ENCODE results near the gene SF3B1.
"Not testable (repeated sequence)": the region's sequence is repeated elsewhere in the genome, so short reads cannot be mapped to it uniquely, and the experiment has no call there.

SF3B1 gene

GRCh38 chr2:197378086-197378485 lies 56.7 kb downstream of the SF3B1 start:
- DNase-seq, result no peak

- no peak for DNase-seq
Observed at GRCh38 chr2:197377670-197378069, 57.2 kb downstream of the SF3B1 start.

- no peak for DNase-seq
Observed at GRCh38 chr2:197372592-197372991, 62.2 kb downstream of the SF3B1 start.

GRCh38 chr2:197370664-197371063 lies 64.2 kb downstream of the SF3B1 start:
- not testable (repeated sequence) for DNase-seq

GRCh38 chr2:197369933-197370320 lies 64.9 kb downstream of the SF3B1 start:
- DNase-seq, result no peak

GRCh38 chr2:197369228-197369932 lies 65.4 kb downstream of the SF3B1 start:
- DNase-seq, result no peak

- no peak for DNase-seq
Observed at GRCh38 chr2:197368412-197368811, 66.4 kb downstream of the SF3B1 start.

GRCh38 chr2:197363998-197364397 lies 70.8 kb downstream of the SF3B1 start:
- no peak for DNase-seq

- DNase-seq, result peak; percentile 37
Observed at GRCh38 chr2:197360744-197361156, 74.1 kb downstream of the SF3B1 start.

- DNase-seq, result no peak
Observed at GRCh38 chr2:197359859-197360258, 75.0 kb downstream of the SF3B1 start.

GRCh38 chr2:197358931-197359330 lies 75.9 kb downstream of the SF3B1 start:
- DNase-seq, result peak; percentile 27

GRCh38 chr2:197357986-197358385 lies 76.8 kb downstream of the SF3B1 start:
- DNase-seq, result no peak

- DNase-seq, result no peak
Observed at GRCh38 chr2:197356136-197356535, 78.7 kb downstream of the SF3B1 start.

- DNase-seq, result no peak
Observed at GRCh38 chr2:197354169-197354558, 80.7 kb downstream of the SF3B1 start.

- no peak for DNase-seq
Observed at GRCh38 chr2:197353393-197354168, 81.2 kb downstream of the SF3B1 start.

- no peak for DNase-seq
Observed at GRCh38 chr2:197349699-197350098, 85.1 kb downstream of the SF3B1 start.

- DNase-seq, result no peak
Observed at GRCh38 chr2:197348721-197349360, 86.0 kb downstream of the SF3B1 start.

- no peak for DNase-seq
Observed at GRCh38 chr2:197345846-197346370, 88.9 kb downstream of the SF3B1 start.

GRCh38 chr2:197343968-197344367 lies 90.9 kb downstream of the SF3B1 start:
- DNase-seq, result not testable (repeated sequence)

- DNase-seq, result no peak
Observed at GRCh38 chr2:197340591-197340990, 94.2 kb downstream of the SF3B1 start.

All from CD4-positive, alpha-beta T cell treated with Interleukin-4 for 4 hours (primary cell).